ENCODE results near the gene FOXA2. TPM values are rescaled to one million over a fixed set of nuclear protein-coding genes. Genes with fewer than 3 reads are reported as not detected.
"Not testable (repeated sequence)": the region's sequence is repeated elsewhere in the genome, so short reads cannot be mapped to it uniquely, and the experiment has no call there.

The FOXA2 gene
- polyA plus RNA-seq, 1 donor from 2014 or later: not detected

GRCh38 chr20:22604815-22605214 is 20.4 kb upstream of the FOXA2 start:
- no peaks in the 10 kb centered on the region for H3F3A ChIP-seq (ENCODE audit: insufficient read depth, low read length, poor library complexity, severe bottlenecking)
- no peaks in the 10 kb centered on the region for H3K79me2 ChIP-seq (replicated peaks; ENCODE audit: insufficient read depth, low read length)
- no peak overlapping the region for H3K9ac ChIP-seq (ENCODE audit: low read length)
- no peaks in the 10 kb centered on the region for H4K20me1 ChIP-seq (ENCODE audit: insufficient read depth)
- H3K4me3 ChIP-seq (ENCODE audit: low read length): no peak overlapping the region
- H3K9me3 ChIP-seq (ENCODE audit: low read length): no peaks in the 10 kb centered on the region
- H3K27me3 ChIP-seq (ENCODE audit: insufficient read depth, low read depth, low read length): no peaks in the 10 kb centered on the region
- no peak overlapping the region for H3K27ac ChIP-seq (ENCODE audit: low read length)
- H3K36me3 ChIP-seq (ENCODE audit: insufficient read depth, low read length): no peaks in the 10 kb centered on the region
- no peaks in the 10 kb centered on the region for H3K9me2 ChIP-seq (ENCODE audit: insufficient read depth, low read length)
- no peak for TF ChIP-seq REST (IDR thresholded peaks at IDR 0.05; ENCODE audit: borderline replicate concordance)
- TF ChIP-seq, protein P1, sequence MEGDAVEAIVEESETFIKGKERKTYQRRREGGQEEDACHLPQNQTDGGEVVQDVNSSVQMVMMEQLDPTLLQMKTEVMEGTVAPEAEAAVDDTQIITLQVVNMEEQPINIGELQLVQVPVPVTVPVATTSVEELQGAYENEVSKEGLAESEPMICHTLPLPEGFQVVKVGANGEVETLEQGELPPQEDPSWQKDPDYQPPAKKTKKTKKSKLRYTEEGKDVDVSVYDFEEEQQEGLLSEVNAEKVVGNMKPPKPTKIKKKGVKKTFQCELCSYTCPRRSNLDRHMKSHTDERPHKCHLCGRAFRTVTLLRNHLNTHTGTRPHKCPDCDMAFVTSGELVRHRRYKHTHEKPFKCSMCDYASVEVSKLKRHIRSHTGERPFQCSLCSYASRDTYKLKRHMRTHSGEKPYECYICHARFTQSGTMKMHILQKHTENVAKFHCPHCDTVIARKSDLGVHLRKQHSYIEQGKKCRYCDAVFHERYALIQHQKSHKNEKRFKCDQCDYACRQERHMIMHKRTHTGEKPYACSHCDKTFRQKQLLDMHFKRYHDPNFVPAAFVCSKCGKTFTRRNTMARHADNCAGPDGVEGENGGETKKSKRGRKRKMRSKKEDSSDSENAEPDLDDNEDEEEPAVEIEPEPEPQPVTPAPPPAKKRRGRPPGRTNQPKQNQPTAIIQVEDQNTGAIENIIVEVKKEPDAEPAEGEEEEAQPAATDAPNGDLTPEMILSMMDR (IDR thresholded peaks at IDR 0.05; ENCODE audit: poor library complexity, severe bottlenecking): no peak
- TF ChIP-seq TAF1 (IDR thresholded peaks at IDR 0.05; ENCODE audit: low read depth): no peak
- no peak for TF ChIP-seq EP300 (conservative IDR thresholded peaks at IDR 0.05; ENCODE audit: poor library complexity, severe bottlenecking)
- no peak for TF ChIP-seq POLR2AphosphoS5 (IDR thresholded peaks at IDR 0.05)
- TF ChIP-seq EZH2 (IDR thresholded peaks at IDR 0.05; ENCODE audit: borderline replicate concordance, insufficient read depth, low read length, poor library complexity, severe bottlenecking): no peak
- no peak for TF ChIP-seq SMC3 (conservative IDR thresholded peaks at IDR 0.05; ENCODE audit: poor library complexity)
- TF ChIP-seq RAD21 (conservative IDR thresholded peaks at IDR 0.05): no peak
- no peak for TF ChIP-seq MXI1 (conservative IDR thresholded peaks at IDR 0.05; ENCODE audit: poor library complexity, severe bottlenecking)
- H3K4me2 ChIP-seq (ENCODE audit: low read length): no peak overlapping the region
- no peak overlapping the region for H2AFZ ChIP-seq (ENCODE audit: low read depth, low read length)

- no peak overlapping the region for H2AFZ ChIP-seq (ENCODE audit: low read depth, low read length)
- H3K9me2 ChIP-seq (ENCODE audit: insufficient read depth, low read length): no peaks in the 10 kb centered on the region
- H3F3A ChIP-seq (ENCODE audit: insufficient read depth, low read length, poor library complexity, severe bottlenecking): no peaks in the 10 kb centered on the region
- no peaks in the 10 kb centered on the region for H3K36me3 ChIP-seq (ENCODE audit: insufficient read depth, low read length)
- H3K9me3 ChIP-seq (ENCODE audit: low read length): no peaks in the 10 kb centered on the region
- no peaks in the 10 kb centered on the region for H3K27me3 ChIP-seq (ENCODE audit: insufficient read depth, low read depth, low read length)
- no peak overlapping the region for H3K9ac ChIP-seq (ENCODE audit: low read length)
- no peaks in the 10 kb centered on the region for H3K79me2 ChIP-seq (replicated peaks; ENCODE audit: insufficient read depth, low read length)
- no peak for TF ChIP-seq TAF1 (IDR thresholded peaks at IDR 0.05; ENCODE audit: low read depth)
- TF ChIP-seq, protein P1 (IDR thresholded peaks at IDR 0.05; ENCODE audit: poor library complexity, severe bottlenecking): no peak
- no peak for TF ChIP-seq POLR2AphosphoS5 (IDR thresholded peaks at IDR 0.05)
- TF ChIP-seq EP300 (conservative IDR thresholded peaks at IDR 0.05; ENCODE audit: poor library complexity, severe bottlenecking): no peak
- no peak overlapping the region for H3K4me2 ChIP-seq (ENCODE audit: low read length)
- H3K4me3 ChIP-seq (ENCODE audit: low read length): no peak overlapping the region
- H3K27ac ChIP-seq (ENCODE audit: low read length): no peak overlapping the region
- no peaks in the 10 kb centered on the region for H4K20me1 ChIP-seq (ENCODE audit: insufficient read depth)
These were observed 17.2 kb upstream of the FOXA2 start for GRCh38 chr20:22601361-22602141.

GRCh38 chr20:22599258-22599657 is 14.9 kb upstream of the FOXA2 start:
- not testable (repeated sequence) for H3K9ac ChIP-seq (ENCODE audit: low read length); H3K79me2 ChIP-seq (replicated peaks; ENCODE audit: insufficient read depth, low read length); H3K9me3 ChIP-seq (ENCODE audit: low read length); H4K20me1 ChIP-seq (ENCODE audit: insufficient read depth); H3F3A ChIP-seq (ENCODE audit: insufficient read depth, low read length, poor library complexity, severe bottlenecking); H3K4me3 ChIP-seq (ENCODE audit: low read length); H3K27ac ChIP-seq (ENCODE audit: low read length); H3K9me2 ChIP-seq (ENCODE audit: insufficient read depth, low read length); H2AFZ ChIP-seq (ENCODE audit: low read depth, low read length); H3K4me2 ChIP-seq (ENCODE audit: low read length); H3K36me3 ChIP-seq (ENCODE audit: insufficient read depth, low read length)
- peaks cover 17% of the 10 kb centered on the region for H3K27me3 ChIP-seq (ENCODE audit: insufficient read depth, low read depth, low read length)
